GM18517 (cell line): ENCODE data around the gene PIP5KL1.

Source experiments
- ATAC-seq: cut with Tn5 transposase; IDR thresholded peaks from one replicate; pipeline ENCODE4 v1.9.1; 2021; ENCODE audit warnings: mild to moderate bottlenecking, moderate library complexity; ENCODE audit not compliant: unreplicated experiment

Gene PIP5KL1

GRCh38 chr9:127968700-127969383 lies 38.3 kb upstream of the PIP5KL1 start:
- ATAC-seq, result no peak

- ATAC-seq, result no peak
Observed at GRCh38 chr9:127968042-127968441, 37.5 kb upstream of the PIP5KL1 start.

GRCh38 chr9:127967151-127967809 lies 36.7 kb upstream of the PIP5KL1 start:
- no peak for ATAC-seq

- ATAC-seq, result no peak
Observed at GRCh38 chr9:127966416-127967150, 36.0 kb upstream of the PIP5KL1 start.

GRCh38 chr9:127965953-127966352 lies 35.4 kb upstream of the PIP5KL1 start:
- no peak for ATAC-seq

- no peak for ATAC-seq
Observed at GRCh38 chr9:127963359-127964064, 32.9 kb upstream of the PIP5KL1 start.

GRCh38 chr9:127963041-127963358 lies 32.4 kb upstream of the PIP5KL1 start:
- no peak for ATAC-seq

- no peak for ATAC-seq
Observed at GRCh38 chr9:127962278-127962677, 31.7 kb upstream of the PIP5KL1 start.

GRCh38 chr9:127961613-127962155 lies 31.1 kb upstream of the PIP5KL1 start:
- ATAC-seq, result no peak

- no peak for ATAC-seq
Observed at GRCh38 chr9:127961155-127961490, 30.5 kb upstream of the PIP5KL1 start.

GRCh38 chr9:127960410-127961154 lies 30.0 kb upstream of the PIP5KL1 start:
- ATAC-seq, result no peak

- no peak for ATAC-seq
Observed at GRCh38 chr9:127959841-127960409, 29.3 kb upstream of the PIP5KL1 start.

GRCh38 chr9:127959398-127959797 lies 28.8 kb upstream of the PIP5KL1 start:
- ATAC-seq, result no peak

- no peak for ATAC-seq
Observed at GRCh38 chr9:127958728-127959127, 28.2 kb upstream of the PIP5KL1 start.

GRCh38 chr9:127955294-127956015 lies 24.9 kb upstream of the PIP5KL1 start:
- ATAC-seq, result no peak

- ATAC-seq, result no peak
Observed at GRCh38 chr9:127954831-127955293, 24.3 kb upstream of the PIP5KL1 start.

- ATAC-seq, result no peak
Observed at GRCh38 chr9:127953768-127954505, 23.4 kb upstream of the PIP5KL1 start.

GRCh38 chr9:127953154-127953553 lies 22.6 kb upstream of the PIP5KL1 start:
- no peak for ATAC-seq
